ENCODE results near the gene RXYLT1.

DNA sequence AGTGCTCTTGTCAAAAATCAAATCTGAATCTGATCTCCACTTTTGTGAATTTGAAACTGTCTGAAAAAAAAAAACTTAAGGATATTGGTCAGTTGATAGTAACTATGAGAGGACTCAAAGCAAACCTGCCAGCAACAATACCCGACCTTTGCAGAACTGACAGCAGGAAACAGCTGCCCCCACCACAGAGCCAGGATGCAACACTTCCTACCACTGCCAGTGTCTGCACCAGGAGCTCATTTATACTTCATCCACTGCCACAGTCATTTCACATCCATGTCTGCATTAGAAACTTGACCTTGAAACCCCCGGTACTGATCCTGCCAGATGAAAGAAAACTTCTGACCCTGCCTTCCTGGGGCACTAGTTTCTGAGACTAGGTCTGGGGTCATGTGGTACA is 27.4 kb upstream of the RXYLT1 start:
- TF ChIP-seq, protein P1, sequence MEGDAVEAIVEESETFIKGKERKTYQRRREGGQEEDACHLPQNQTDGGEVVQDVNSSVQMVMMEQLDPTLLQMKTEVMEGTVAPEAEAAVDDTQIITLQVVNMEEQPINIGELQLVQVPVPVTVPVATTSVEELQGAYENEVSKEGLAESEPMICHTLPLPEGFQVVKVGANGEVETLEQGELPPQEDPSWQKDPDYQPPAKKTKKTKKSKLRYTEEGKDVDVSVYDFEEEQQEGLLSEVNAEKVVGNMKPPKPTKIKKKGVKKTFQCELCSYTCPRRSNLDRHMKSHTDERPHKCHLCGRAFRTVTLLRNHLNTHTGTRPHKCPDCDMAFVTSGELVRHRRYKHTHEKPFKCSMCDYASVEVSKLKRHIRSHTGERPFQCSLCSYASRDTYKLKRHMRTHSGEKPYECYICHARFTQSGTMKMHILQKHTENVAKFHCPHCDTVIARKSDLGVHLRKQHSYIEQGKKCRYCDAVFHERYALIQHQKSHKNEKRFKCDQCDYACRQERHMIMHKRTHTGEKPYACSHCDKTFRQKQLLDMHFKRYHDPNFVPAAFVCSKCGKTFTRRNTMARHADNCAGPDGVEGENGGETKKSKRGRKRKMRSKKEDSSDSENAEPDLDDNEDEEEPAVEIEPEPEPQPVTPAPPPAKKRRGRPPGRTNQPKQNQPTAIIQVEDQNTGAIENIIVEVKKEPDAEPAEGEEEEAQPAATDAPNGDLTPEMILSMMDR (conservative IDR thresholded peaks at IDR 0.05) = no peak
- TF ChIP-seq ZFX (IDR thresholded peaks at IDR 0.05) = no peak

Data from C4-2B (cell line).